Stimulated activated CD8-positive, alpha-beta memory T cell treated with anti-CD3 and anti-CD28 coated beads, Interleukin-4, amount 100 ng/mL, for 4 hours (primary cell): ENCODE measurements around the gene NCR1.
"Not testable (repeated sequence)": the region's sequence is repeated elsewhere in the genome, so short reads cannot be mapped to it uniquely, and the experiment has no call there.

Experiments used
- DNase-seq, 2 donors: peaks; one replicate each; pipeline ENCODE4 v3.0.0-alpha.2; 2020; ENCODE audit warnings: low read depth in 2 of 2, low spot score in 1 of 2

NCR1 gene

GRCh38 chr19:54905803-54906511 lies at the start of gene NCR1:
NCR1 (plus strand) TSS chr19:54906148; CDS start chr19:54906188, 40 bp downstream.
- peak; percentile 10 to 16 for DNase-seq

GRCh38 chr19:54858476-54858875 lies 47.5 kb upstream of the NCR1 start:
- not testable (repeated sequence) for DNase-seq

GRCh38 chr19:54859421-54859820 lies 46.5 kb upstream of the NCR1 start:
- not testable (repeated sequence) for DNase-seq

- DNase-seq: not testable (repeated sequence)
These were observed 42.5 kb upstream of the NCR1 start for GRCh38 chr19:54863459-54863858.

GRCh38 chr19:54871696-54872095 lies 34.3 kb upstream of the NCR1 start:
- no peak for DNase-seq

- DNase-seq: no peak
These were observed 32.0 kb upstream of the NCR1 start, which contains the start of gene FCAR for GRCh38 chr19:54873990-54874389. FCAR (plus strand) TSS chr19:54874235; CDS start chr19:54874290, 55 bp downstream.

GRCh38 chr19:54875506-54875905 lies 30.4 kb upstream of the NCR1 start:
- DNase-seq: no peak

GRCh38 chr19:54877471-54877870 lies 28.5 kb upstream of the NCR1 start:
- no peak for DNase-seq

- no peak for DNase-seq
These were observed 24.1 kb upstream of the NCR1 start for GRCh38 chr19:54881884-54882283.

GRCh38 chr19:54882758-54883157 lies 23.2 kb upstream of the NCR1 start:
- no peak for DNase-seq

GRCh38 chr19:54883228-54883627 lies 22.7 kb upstream of the NCR1 start:
- no peak for DNase-seq

GRCh38 chr19:54888239-54888638 lies 17.7 kb upstream of the NCR1 start:
- DNase-seq: no peak

GRCh38 chr19:54889566-54889965 lies 16.4 kb upstream of the NCR1 start:
- DNase-seq: no peak

GRCh38 chr19:54893406-54893805 lies 12.5 kb upstream of the NCR1 start:
- DNase-seq: no peak

GRCh38 chr19:54894106-54894505 lies 11.8 kb upstream of the NCR1 start:
- not testable (repeated sequence) for DNase-seq

- no peak for DNase-seq
These were observed 9.9 kb upstream of the NCR1 start for GRCh38 chr19:54896036-54896435.

- not testable (repeated sequence) for DNase-seq
These were observed 7.3 kb upstream of the NCR1 start for GRCh38 chr19:54898685-54899084.

GRCh38 chr19:54899646-54900045 lies 6.3 kb upstream of the NCR1 start:
- DNase-seq: not testable (repeated sequence)

GRCh38 chr19:54901153-54901552 lies 4.8 kb upstream of the NCR1 start:
- DNase-seq: not testable (repeated sequence)

GRCh38 chr19:54902061-54902460 lies 3.9 kb upstream of the NCR1 start:
- no peak for DNase-seq

GRCh38 chr19:54903303-54903702 lies 2.6 kb upstream of the NCR1 start:
- no peak for DNase-seq

- not testable (repeated sequence) for DNase-seq
These were observed 1.7 kb upstream of the NCR1 start for GRCh38 chr19:54904261-54904660.

- no peak for DNase-seq
These were observed 536 bp upstream of the NCR1 start for GRCh38 chr19:54905421-54905802.
